ENCODE data around the gene BANP. TPM values are rescaled to one million over a fixed set of nuclear protein-coding genes. Genes with fewer than 3 reads are reported as not detected.

BANP gene
- total and polyA plus RNA-seq, 2 donors (not counting 3 experiments of a cell fraction or from before 2014, with no cell fraction given), result 22.4 to 33.8 TPM

- Histone ChIP-seq H3K27ac (ENCODE audit: insufficient read depth, low read depth, low read length) (no peak overlapping the region), H3K79me2 (ENCODE audit: control insufficient read depth, insufficient read depth, low read length) (no peaks in the 10 kb centered on the region), H3K9me3 (replicated peaks; ENCODE audit: control insufficient read depth, insufficient read depth, low read length) (no peaks in the 10 kb centered on the region), H3K9me1 (replicated peaks; ENCODE audit: control insufficient read depth, extremely low read depth, insufficient read depth, low read length) (no peaks in the 10 kb centered on the region), H3K9ac (replicated peaks; ENCODE audit: extremely low read depth, insufficient read depth, low read length) (no peak overlapping the region), H2AFZ (ENCODE audit: low read depth, low read length) (no peak overlapping the region), H4K20me1 (replicated peaks; ENCODE audit: control insufficient read depth, extremely low read depth, insufficient read depth, low read length) (no peaks in the 10 kb centered on the region), H3K36me3 (ENCODE audit: control insufficient read depth in 2 of 2, extremely low read depth in 1 of 2, insufficient read depth in 2 of 2, low read length in 2 of 2) (peaks cover 2 to 5% of the 10 kb centered on the region in 2 experiments), H3K27me3 (ENCODE audit: control insufficient read depth in 2 of 2, insufficient read depth in 2 of 2, low read length in 2 of 2) (no peaks in the 10 kb centered on the region), H3K4me1 (ENCODE audit: control insufficient read depth, extremely low read depth, insufficient read depth, low read length) (no peaks in the 10 kb centered on the region), H3K4me3 (replicated peaks in 1 of 3; ENCODE audit: insufficient read depth in 1 of 3, low read depth in 1 of 3, low read length in 3 of 3) (no peak overlapping the region), H3K4me2 (ENCODE audit: insufficient read depth, low read length) (no peak overlapping the region)
- TF ChIP-seq GATA2 (IDR thresholded peaks at IDR 0.05; ENCODE audit: insufficient read depth, insufficient read length, low read depth, low read length) (no peak), EZH2 (IDR thresholded peaks at IDR 0.05; ENCODE audit: borderline replicate concordance, low read depth, low read length, severe bottlenecking) (no peak), CTCF (IDR thresholded peaks at IDR 0.05; ENCODE audit: extremely low read depth in 1 of 2, insufficient read depth in 1 of 2, low read depth in 1 of 2, low read length in 2 of 2) (no peak), JUN (IDR thresholded peaks at IDR 0.05; ENCODE audit: borderline replicate concordance, insufficient read depth, insufficient read length, low read depth) (no peak), FOS (IDR thresholded peaks at IDR 0.05; ENCODE audit: borderline replicate concordance, insufficient read depth, low read length) (no peak), POLR2A (IDR thresholded peaks at IDR 0.05; ENCODE audit: low read depth, low read length) (no peak), MAX (IDR thresholded peaks at IDR 0.05; ENCODE audit: insufficient read depth, insufficient read length) (no peak), POLR2AphosphoS5 (IDR thresholded peaks at IDR 0.05; ENCODE audit: insufficient read depth, low read depth, low read length) (no peak), MYC (IDR thresholded peaks at IDR 0.05; ENCODE audit: low read depth, low read length) (no peak)
- POLR2A ChIA-PET, result no interaction called here
- no peak for FAIRE-seq
- intact Hi-C loops (cut with micrococcal nuclease), result no loop called here
- CTCF ChIA-PET, result no interaction called here
- no TSS peak for BruUV-seq (replicated peaks)
- dilution Hi-C loops (cut with MboI; ENCODE audit: extremely low pct_ligation_motif_present, low sequenced_read_pairs), result no loop called here
- DNase-seq (ENCODE audit: low read depth, low spot score), result no peak
Measured at GRCh38 chr16:88013091-88013609, 61.9 kb downstream of the BANP start.

Data from endothelial cell of umbilical vein (primary cell).